Transverse colon (tissue), 3 donors: ENCODE data around the gene MXD4.

Experiments used
- POLR2A ChIP-seq: fragments of 450-650 bp; IDR thresholded peaks from one replicate; pipeline ENCODE4 v1.6.1; 2016; ENCODE audit warnings: antibody characterized with exemption, mild to moderate bottlenecking, moderate library complexity
- POLR2AphosphoS5 ChIP-seq, 3 donors: sonication (generic); formaldehyde crosslinking; IDR thresholded peaks; one replicate each; pipeline ENCODE4 v1.6.1; 2016; ENCODE audit warnings: antibody characterized with exemption in 3 of 3

GRCh38 chr4:2281575-2282343, 19.9 kb upstream of the MXD4 start:
- TF ChIP-seq POLR2AphosphoS5 (IDR thresholded peaks at IDR 0.05): peak in 1 of 3 donors; percentile 38
- TF ChIP-seq POLR2A: no peak
